Tibial nerve (tissue), 4 donors: Measurements from ENCODE around the gene NUP42.
"Not testable (repeated sequence)": the region's sequence is repeated elsewhere in the genome, so short reads cannot be mapped to it uniquely, and the experiment has no call there.

Experiments
- CTCF ChIP-seq, 5 experiments: fragments of 200-600 bp in 3 of 5; fragments of 450-650 bp in 2 of 5; sonication (generic) in 3 of 5; IDR thresholded peaks; one replicate each; pipeline ENCODE4 v1.5.1; 2016 to 2019; ENCODE audit warnings: antibody characterized with exemption in 5 of 5, mild to moderate bottlenecking in 3 of 5, moderate library complexity in 2 of 5
- EP300 ChIP-seq, 2 donors: sonication (generic); formaldehyde crosslinking; IDR thresholded peaks; one replicate each; pipeline ENCODE4 v1.6.1; 2017; ENCODE audit warnings: antibody characterized with exemption in 2 of 2, mild to moderate bottlenecking in 1 of 2
- POLR2A ChIP-seq, 2 donors: fragments of 450-650 bp; IDR thresholded peaks; one replicate each; pipeline ENCODE4 v1.6.1; 2017; ENCODE audit warnings: antibody characterized with exemption in 2 of 2, mild to moderate bottlenecking in 2 of 2, moderate library complexity in 2 of 2

- not testable (repeated sequence) for TF ChIP-seq CTCF, EP300, POLR2A (IDR thresholded peaks at IDR 0.05)
Observed at GRCh38 chr7:23224364-23224763, 42.5 kb downstream of the NUP42 start.
